Gastrocnemius medialis (tissue), 4 donors: ENCODE measurements around the gene LENG1.

Source experiments
- POLR2A ChIP-seq, 2 donors: fragments of 450-650 bp; IDR thresholded peaks; one replicate each; pipeline ENCODE4 v1.6.1; 2017; ENCODE audit warnings: antibody characterized with exemption in 2 of 2, mild to moderate bottlenecking in 2 of 2, moderate library complexity in 2 of 2
- TF ChIP-seq, protein P1 (sequence below), 5 experiments: fragments of 450-650 bp in 3 of 5; fragments of 200-600 bp in 2 of 5; sonication (generic) in 2 of 5; IDR thresholded peaks in 4 of 5; conservative IDR thresholded peaks in 1 of 5; 1 replicate in 4 of 5; 2 replicates in 1 of 5; pipeline ENCODE4 v1.5.1; 2016 to 2019; ENCODE audit warnings: antibody characterized with exemption in 5 of 5, mild to moderate bottlenecking in 3 of 5, moderate library complexity in 3 of 5

DNA sequence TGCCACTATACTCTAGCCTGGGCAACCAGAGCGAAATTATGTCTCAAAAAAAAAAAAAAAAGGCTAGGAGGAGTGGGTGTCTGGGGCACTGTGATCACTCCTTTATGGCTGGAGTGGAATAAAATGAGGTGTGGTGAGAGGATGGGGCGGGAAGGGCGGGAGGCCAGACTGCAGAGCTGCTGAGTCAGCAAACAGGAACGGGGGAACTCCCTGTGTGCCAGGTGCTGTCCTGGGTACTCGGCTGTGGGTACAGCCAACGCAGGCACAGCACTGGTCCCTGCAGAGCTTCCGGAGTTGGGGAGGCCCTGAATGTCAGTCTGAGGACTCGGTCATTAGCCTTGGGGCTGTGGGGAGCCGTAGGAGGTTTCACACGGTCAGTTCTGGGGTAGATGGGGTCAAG lies 38.3 kb downstream of the LENG1 start:
- TF ChIP-seq, protein P1, sequence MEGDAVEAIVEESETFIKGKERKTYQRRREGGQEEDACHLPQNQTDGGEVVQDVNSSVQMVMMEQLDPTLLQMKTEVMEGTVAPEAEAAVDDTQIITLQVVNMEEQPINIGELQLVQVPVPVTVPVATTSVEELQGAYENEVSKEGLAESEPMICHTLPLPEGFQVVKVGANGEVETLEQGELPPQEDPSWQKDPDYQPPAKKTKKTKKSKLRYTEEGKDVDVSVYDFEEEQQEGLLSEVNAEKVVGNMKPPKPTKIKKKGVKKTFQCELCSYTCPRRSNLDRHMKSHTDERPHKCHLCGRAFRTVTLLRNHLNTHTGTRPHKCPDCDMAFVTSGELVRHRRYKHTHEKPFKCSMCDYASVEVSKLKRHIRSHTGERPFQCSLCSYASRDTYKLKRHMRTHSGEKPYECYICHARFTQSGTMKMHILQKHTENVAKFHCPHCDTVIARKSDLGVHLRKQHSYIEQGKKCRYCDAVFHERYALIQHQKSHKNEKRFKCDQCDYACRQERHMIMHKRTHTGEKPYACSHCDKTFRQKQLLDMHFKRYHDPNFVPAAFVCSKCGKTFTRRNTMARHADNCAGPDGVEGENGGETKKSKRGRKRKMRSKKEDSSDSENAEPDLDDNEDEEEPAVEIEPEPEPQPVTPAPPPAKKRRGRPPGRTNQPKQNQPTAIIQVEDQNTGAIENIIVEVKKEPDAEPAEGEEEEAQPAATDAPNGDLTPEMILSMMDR (IDR thresholded peaks at IDR 0.05 in 4 of 5, conservative IDR thresholded peaks at IDR 0.05 in 1 of 5): no peak
- no peak for TF ChIP-seq POLR2A (IDR thresholded peaks at IDR 0.05)
